Suprapubic skin (tissue), 3 donors: ENCODE results near the gene SLC15A1.
"Not testable (repeated sequence)": the region's sequence is repeated elsewhere in the genome, so short reads cannot be mapped to it uniquely, and the experiment has no call there.

Source experiments
- POLR2A ChIP-seq, 2 donors: fragments of 450-650 bp; IDR thresholded peaks; one replicate each; pipeline ENCODE4 v1.6.1; 2017; ENCODE audit warnings: antibody characterized with exemption in 2 of 2, mild to moderate bottlenecking in 2 of 2, moderate library complexity in 2 of 2
- TF ChIP-seq, protein P1 (sequence below), 2 donors: fragments of 200-600 bp in 1 of 2; fragments of 450-650 bp in 1 of 2; sonication (generic) in 1 of 2; IDR thresholded peaks; one replicate each; pipeline ENCODE4 v1.5.1; 2016 to 2019; ENCODE audit warnings: antibody characterized with exemption in 2 of 2, mild to moderate bottlenecking in 1 of 2, moderate library complexity in 1 of 2

DNA sequence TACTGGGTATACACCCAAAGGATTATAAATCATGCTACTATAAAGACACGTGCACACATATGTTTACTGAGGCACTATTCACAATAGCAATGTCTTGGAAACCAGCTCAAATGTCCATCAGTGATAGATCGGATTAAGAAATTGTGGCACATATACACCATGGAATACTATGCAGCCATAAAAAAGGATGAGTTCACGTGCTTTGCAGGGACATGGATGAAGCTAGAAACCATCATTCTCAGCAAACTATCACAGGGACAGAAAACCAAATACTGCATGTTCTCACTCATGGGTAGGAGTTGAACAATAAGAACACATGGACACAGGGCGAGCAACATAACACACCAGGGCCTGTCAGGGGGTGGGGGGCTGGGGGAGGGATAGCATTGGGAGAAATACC is 2.0 kb upstream of the SLC15A1 start:
- TF ChIP-seq, protein P1, sequence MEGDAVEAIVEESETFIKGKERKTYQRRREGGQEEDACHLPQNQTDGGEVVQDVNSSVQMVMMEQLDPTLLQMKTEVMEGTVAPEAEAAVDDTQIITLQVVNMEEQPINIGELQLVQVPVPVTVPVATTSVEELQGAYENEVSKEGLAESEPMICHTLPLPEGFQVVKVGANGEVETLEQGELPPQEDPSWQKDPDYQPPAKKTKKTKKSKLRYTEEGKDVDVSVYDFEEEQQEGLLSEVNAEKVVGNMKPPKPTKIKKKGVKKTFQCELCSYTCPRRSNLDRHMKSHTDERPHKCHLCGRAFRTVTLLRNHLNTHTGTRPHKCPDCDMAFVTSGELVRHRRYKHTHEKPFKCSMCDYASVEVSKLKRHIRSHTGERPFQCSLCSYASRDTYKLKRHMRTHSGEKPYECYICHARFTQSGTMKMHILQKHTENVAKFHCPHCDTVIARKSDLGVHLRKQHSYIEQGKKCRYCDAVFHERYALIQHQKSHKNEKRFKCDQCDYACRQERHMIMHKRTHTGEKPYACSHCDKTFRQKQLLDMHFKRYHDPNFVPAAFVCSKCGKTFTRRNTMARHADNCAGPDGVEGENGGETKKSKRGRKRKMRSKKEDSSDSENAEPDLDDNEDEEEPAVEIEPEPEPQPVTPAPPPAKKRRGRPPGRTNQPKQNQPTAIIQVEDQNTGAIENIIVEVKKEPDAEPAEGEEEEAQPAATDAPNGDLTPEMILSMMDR (IDR thresholded peaks at IDR 0.05), result not testable (repeated sequence)
- not testable (repeated sequence) for TF ChIP-seq POLR2A (IDR thresholded peaks at IDR 0.05)
